ENCODE data around the gene CDHR3.
"Not testable (repeated sequence)": the region's sequence is repeated elsewhere in the genome, so short reads cannot be mapped to it uniquely, and the experiment has no call there.

Gene CDHR3

GRCh38 chr7:105963038-105963667, at the start of gene CDHR3:
TSS of gene CDHR3 (plus strand) at chr7:105963264. CDS start at chr7:105963319, 55 bp downstream.
- DNase-seq, result no peak

- DNase-seq, result no peak
Measured at GRCh38 chr7:105913947-105914346, 49.1 kb upstream of the CDHR3 start.

GRCh38 chr7:105916603-105917002, 46.5 kb upstream of the CDHR3 start:
- DNase-seq, result no peak

GRCh38 chr7:105917659-105918058, 45.4 kb upstream of the CDHR3 start:
- no peak for DNase-seq

- no peak for DNase-seq
Measured at GRCh38 chr7:105920766-105921165, 42.3 kb upstream of the CDHR3 start.

- DNase-seq, result no peak
Measured at GRCh38 chr7:105924945-105925344, 38.1 kb upstream of the CDHR3 start.

- no peak for DNase-seq
Measured at GRCh38 chr7:105926131-105926530, 36.9 kb upstream of the CDHR3 start.

- no peak for DNase-seq
Measured at GRCh38 chr7:105931179-105931578, 31.9 kb upstream of the CDHR3 start.

- peak in 9 of 14 donors; percentile 5 to 70 (median 19) for DNase-seq
Measured at GRCh38 chr7:105932835-105933477, 30.1 kb upstream of the CDHR3 start.

- peak in 3 of 14 donors; percentile 2 to 44 (median 5) for DNase-seq
Measured at GRCh38 chr7:105934572-105935185, 28.4 kb upstream of the CDHR3 start.

- DNase-seq, result no peak
Measured at GRCh38 chr7:105935250-105935649, 27.8 kb upstream of the CDHR3 start.

- peak in 2 of 14 donors; percentile 2 to 18 for DNase-seq
Measured at GRCh38 chr7:105937411-105937810, 25.7 kb upstream of the CDHR3 start.

- no peak for DNase-seq
Measured at GRCh38 chr7:105940109-105940508, 23.0 kb upstream of the CDHR3 start.

- DNase-seq, result no peak
Measured at GRCh38 chr7:105941596-105941995, 21.5 kb upstream of the CDHR3 start.

- no peak for DNase-seq
Measured at GRCh38 chr7:105943486-105943885, 19.6 kb upstream of the CDHR3 start.

GRCh38 chr7:105945848-105946247, 17.2 kb upstream of the CDHR3 start:
- no peak for DNase-seq

GRCh38 chr7:105951597-105951996, 11.5 kb upstream of the CDHR3 start:
- DNase-seq, result no peak

- no peak for DNase-seq
Measured at GRCh38 chr7:105952917-105953595, 10.0 kb upstream of the CDHR3 start.

- no peak for DNase-seq
Measured at GRCh38 chr7:105954711-105955110, 8.4 kb upstream of the CDHR3 start.

- not testable (repeated sequence) for DNase-seq
Measured at GRCh38 chr7:105955651-105956466, 7.2 kb upstream of the CDHR3 start.

- no peak for DNase-seq
Measured at GRCh38 chr7:105958012-105958411, 5.1 kb upstream of the CDHR3 start.

GRCh38 chr7:105962353-105962752, 711 bp upstream of the CDHR3 start:
- no peak for DNase-seq

Data from C1 segment of cervical spinal cord (tissue), 14 donors.